Occipital lobe (tissue), 2 donors: ENCODE measurements around the gene HOXB2. TPM values are rescaled to one million over a fixed set of nuclear protein-coding genes. Genes with fewer than 3 reads are reported as not detected.

Experiments
- DNase-seq: peaks from one replicate; lab custom pipeline; 2025; lab: John Stamatoyannopoulos, UW
- total RNA-seq: library from RNA; depleted of rRNA; stranded (reverse); fragments of >200 nt; gene quantifications from one replicate; pipeline ENCODE4 v1.2.3, GENCODE V29; 2014

The HOXB2 gene
- total RNA-seq, 1 donor from 2014 or later: 0.16 TPM

DNA sequence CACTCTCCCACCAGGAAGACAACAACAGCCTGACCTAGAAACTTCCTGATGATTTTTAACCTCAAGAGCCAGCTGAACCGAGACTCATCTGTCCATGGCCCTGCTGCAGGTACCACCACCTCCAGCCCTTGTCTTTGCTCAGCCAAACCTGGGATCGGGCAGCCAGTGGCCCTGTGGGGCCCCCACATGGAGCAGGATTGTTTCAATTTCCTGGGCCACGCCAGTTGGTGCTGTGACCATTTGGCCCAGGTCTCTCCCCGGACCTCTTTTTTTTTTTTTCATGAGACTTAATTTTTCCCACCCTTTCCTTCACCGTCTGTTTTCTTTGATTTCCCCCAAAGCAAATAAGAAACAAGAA, 8.3 kb upstream of the HOXB2 start:
- DNase-seq: no peak

DNA sequence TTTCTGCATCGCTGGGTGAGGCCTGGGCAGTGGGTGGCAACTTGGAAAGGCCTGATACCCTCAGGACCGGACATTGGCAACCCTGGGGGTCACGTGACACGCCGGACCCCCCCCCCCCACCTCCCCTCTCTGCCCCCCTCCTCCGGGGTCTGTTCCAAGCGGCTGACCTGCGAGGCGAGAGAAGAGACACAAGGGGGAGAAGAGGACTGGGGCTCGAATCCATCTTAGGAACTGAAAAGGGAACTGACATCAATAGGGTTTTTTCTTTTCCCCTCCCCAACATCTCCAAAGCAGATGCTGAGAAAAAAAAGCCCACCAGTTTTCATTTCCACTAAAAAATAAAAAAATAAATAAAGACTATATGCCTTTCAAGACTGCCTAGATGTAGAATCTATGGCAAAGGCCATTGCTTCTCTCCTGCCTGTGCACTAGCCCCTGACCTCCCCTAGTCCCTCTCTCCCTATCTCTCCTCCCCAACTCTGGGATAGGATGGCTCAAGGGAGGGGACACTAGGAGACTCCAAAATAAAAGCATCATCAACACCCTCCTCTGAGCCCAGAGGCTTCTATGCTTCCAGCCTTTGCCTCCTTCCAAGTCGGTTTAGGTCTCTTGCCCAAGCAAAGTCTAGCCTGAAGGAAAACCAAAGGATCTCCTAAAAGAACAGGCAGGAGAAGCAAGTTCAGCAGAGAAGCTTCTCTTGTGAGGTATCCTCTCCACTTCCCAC, 7.7 kb upstream of the HOXB2 start:
- DNase-seq: no peak

DNA sequence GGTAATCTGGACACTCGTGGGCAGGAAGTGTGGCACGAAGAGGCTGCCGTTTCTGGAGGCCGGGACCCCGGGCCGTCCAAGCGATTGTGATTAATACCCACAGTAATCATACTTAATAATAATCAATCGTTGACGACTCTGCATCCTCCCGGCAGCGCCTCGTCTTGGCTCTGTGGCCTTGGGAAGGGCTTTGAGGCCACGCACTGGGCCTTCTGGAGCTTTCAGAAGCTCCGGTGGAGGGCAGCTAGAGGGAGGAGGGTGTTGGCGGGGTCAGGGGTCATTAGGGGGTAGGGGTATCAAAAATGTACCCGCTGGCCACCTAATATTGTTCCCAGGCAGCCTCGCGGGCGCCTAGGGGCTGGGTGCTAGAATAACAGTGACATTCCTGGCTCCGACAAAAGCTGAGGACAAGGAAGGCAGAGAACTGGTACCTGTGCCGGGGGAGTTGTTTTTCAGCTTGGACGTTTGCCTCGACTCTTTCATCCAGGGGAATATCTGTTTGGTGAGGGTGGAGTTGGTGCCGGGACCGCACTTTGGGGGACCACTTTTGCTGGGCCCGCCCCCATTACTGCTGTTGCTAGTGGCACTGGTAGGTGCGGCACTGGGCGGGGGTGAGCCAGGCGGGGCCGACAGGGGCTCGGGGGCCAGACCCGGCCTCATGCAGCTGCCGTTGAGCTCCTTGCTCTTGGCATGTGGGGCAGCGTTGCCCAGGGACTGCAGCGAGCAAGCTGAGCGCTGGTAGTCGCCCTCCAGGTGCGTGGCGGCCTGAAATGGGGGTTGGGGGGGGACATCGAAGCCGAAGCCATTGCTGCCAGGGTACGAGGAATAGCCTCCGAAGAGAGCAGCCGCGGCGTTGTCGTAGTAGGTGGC, 6.9 kb upstream of the HOXB2 start:
- no peak for DNase-seq

DNA sequence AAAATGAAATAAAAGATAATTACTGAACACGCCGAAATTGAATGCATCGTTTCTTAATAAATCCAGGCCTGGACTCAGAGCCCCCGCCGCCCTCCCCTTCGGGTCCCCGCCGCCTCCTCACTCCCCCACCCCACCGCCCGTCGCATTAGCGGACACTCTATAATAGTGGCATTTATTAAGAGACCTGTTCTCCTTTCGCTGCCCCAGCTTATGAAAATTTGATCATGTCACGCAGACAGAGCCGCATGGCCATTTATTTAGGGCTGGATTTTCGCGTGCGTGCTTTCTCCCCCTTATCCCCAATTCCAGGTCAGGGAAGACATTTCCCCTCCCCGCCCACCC, 6.3 kb upstream of the HOXB2 start:
- no peak for DNase-seq

DNA sequence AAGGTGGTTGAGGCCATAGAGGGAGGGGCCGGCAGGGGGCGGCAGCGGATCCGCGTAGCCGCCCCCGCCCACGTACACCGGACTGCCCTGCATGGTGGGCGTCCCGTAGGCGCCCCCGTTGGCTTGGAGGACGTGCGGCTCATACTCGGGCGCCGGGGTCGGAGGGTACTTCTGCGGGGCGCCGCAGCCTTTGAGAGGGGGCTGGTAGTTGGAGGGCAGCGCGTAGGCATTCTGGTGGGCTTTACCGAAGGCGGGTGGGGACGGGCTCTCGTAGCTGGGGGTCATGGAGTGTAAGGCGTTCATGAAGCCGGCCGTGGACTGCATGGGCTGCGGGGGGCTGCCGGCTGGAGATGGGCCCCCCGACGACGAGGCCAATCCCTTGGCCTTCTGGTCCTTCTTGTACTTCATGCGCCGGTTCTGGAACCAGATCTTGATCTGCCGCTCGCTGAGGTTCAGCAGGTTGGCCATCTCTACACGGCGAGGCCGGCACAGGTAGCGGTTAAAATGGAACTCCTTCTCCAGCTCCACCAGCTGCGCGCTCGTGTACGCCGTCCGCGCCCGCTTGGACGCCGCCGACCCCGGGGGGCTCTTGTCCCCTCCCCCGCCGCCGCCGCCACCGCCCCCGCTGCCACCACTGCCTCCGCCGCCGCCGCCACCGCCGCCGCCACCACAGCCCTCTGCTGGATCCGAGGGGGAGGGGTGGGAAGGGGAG, 5.7 kb upstream of the HOXB2 start:
- DNase-seq: no peak

DNA sequence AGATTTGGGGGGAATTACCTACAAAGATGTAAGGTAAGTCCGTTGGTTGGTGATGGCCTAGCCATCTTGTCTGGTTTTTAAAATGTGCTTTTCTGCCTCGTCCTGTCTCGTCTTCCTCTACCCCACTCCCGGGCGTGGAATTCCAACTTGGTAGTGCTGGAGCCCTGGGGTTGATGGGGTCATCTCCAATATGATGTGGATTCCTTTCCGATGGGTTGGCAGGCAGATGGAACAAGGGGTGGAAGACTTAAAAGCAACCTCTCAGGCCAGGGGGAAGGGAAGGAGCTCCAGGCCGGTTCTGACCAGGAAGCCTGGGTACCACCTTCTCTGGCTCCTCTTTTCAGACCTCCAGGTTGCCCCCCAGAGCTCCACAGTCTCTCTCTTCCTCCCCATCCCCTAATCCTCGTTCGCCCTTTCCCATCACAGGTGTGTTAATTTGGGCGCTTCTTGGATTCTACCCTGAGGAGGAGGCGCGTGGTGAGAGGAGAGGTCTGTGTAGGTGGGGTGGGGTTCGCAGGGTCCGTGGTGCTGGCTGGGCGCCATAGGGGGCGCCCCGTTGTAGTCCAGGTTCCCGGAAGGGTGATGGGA, 5.1 kb upstream of the HOXB2 start:
- DNase-seq: no peak

DNA sequence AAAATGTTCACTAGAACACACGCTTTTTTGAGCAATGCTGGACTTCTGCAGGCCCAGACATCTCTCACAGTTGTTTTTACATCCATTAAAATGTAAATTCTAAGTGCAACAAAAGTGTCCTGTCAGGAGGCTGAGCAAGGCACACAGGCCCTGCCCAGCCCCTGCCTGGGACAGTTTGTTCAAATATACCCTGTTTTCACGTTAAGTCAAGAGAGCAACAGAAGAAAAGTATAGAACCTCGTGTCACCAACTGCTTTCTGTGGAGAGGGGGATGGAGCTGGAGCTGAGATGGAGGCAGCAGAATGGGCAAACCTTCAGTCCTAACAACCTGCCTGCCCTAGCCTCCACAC, 4.3 kb upstream of the HOXB2 start:
- no peak for DNase-seq

DNA sequence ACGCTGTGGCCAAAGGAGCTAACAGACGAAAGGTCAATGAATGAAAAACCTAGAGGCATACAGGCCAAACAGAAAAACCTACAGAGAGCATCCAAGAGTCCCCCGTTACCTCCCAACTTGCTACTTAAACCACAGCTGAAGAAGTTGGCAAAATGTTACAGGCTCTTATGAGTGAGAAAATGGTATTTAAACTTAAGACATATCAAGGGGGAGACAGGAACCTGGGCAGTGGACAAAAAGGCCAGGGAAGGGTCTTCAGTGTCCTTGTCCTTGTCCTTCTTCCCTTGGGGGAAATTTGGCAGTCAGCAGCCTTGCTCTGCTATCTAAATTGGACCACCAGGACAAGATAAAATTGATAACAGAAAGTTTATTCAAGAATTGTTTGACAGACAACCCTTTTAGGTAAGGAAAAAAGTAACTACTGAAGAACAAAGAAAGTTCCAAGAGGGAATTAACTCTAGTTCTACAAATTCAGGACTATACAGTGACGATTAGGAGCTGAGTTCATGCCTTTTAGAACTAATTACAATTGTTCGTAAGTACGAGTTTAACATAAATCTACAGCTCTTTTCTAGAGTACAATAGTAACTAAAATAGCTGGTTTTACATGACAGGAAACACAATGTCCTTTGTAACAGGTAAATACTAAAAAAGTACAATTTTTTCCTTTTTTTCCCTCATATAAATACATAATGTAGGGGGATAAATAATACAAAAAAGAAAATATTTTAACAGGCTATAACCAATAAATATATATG, 3.8 kb upstream of the HOXB2 start:
- no peak for DNase-seq

DNA sequence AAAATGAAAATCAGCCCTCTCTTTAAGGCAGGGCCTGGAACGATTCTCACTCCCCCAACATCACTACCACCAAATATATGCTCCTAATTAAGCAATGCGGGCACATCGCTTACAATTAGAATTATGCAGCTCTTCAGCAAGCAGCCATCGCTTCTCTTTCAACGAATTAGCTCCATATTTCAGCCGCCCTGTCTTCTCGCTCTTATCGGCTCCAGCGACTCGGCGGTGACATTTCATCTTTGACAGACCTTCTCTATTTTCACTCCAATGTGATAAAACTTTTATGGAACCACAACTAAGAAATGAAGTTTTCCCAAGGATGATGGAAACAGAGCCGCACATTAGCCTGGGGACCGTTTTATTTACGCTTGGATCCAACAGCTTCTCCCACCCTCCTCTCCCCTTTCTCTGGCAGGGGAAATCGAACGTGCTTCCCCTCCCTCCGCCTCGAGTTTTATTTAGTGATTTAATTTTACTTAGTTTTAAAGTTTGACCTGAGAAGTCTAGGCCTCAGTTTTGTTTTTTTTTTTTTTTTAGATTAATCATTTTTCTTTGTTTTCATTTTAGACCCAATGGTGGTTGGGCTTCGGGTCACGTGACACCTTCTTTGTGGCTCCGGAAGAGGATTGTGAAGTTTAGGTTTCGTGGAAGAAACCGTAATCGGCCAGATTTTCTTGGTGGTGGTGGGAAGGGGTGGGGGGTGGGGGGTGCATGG, 3.1 kb upstream of the HOXB2 start:
- no peak for DNase-seq

DNA sequence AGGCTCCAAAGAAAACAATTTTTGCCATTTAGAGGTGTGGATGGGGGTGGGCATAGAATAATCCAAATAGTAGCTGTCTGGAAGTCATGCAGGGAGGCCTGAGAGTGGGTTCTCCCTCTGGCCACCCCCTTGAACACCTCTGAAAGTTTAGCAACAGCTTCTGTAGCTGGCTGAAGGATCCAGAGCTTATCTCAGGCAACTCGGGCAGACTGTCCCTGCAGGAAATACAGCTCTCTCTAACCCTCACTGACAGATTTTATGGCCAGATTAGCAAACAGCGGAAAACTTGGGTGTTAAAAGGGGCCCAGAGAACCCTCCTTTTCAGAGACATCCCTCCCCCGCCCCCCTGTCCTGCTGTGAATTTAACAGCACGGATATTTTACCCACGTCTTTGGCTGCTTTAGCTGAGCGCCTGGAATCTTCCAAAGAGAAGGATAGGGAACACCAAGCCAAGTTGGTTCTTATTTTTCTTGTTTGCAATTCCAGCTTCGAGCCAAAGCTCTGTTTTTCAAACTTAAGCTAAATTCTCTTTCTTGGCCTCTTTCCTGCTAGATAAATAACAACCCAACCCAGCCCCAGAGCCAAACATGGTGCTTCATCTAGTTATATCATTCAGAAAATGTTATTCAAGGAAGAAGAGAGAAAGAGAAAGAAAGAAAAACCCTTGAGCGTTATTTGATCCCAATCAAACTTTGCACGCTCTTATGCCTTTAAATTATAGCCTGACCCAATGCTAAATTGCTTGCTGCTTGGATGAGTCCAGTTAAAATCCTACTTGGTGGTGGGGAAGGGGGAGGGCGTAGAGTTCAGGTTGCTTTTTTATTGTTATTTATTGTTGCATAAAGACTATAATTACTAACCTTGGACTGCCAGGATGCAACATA, 2.3 kb upstream of the HOXB2 start:
- DNase-seq: no peak

DNA sequence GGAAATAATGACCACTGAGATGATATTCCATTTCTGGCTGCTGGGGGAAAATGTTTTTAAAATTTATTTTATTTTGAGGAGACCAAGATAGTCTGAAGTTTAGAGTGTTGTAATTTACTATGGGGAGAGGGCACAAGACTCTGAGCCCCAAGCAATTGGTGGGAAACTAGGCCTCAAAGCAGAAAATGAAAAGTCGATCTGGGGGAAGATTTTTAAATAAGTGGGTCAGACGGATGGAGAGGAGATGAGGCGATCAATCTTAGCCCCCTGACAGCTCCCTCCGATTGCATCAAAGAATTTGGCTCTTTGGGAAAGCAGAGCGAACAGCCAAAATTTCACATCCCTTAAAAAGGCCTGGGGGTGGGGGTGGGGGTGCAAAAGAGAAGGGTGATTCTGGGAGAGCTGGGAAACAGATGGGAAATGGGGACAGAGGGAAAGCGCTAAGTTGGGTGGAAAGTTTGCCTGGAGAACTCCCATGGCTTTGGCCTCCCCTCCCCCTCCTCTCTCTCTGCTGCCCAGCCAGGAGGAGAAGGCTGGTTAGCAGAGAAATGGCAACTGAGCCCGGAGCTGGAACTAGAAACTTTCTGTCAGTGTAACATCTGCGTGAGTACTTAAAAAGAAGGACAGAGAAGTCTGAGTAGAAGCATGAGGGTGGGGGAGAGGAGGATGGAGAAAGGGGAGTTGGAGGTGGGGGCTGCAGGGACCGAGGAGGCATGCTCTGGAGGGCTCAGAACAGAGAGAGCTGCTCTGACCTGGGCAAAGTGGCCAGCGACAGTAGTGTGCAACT, 1.4 kb upstream of the HOXB2 start:
- no peak for DNase-seq

DNA sequence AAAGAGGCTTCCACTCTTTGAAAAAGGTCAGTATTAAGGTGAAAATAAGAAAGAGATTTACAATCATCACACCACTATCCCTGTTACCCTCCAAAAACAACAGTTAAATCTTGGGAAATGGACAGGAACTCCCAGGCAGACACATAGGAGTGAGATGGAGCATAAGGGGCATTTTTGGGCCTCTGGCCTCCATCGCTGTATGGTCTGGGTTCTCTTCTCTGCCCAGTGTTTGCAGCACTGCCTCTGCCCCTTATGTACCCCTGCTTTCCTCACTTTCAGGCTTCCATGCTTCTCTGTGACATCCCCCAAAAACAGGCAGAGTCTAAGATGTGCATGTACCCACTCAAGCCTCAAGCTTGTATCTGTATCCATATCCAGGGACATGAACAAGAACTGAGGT, 630 bp upstream of the HOXB2 start:
- no peak for DNase-seq

DNA sequence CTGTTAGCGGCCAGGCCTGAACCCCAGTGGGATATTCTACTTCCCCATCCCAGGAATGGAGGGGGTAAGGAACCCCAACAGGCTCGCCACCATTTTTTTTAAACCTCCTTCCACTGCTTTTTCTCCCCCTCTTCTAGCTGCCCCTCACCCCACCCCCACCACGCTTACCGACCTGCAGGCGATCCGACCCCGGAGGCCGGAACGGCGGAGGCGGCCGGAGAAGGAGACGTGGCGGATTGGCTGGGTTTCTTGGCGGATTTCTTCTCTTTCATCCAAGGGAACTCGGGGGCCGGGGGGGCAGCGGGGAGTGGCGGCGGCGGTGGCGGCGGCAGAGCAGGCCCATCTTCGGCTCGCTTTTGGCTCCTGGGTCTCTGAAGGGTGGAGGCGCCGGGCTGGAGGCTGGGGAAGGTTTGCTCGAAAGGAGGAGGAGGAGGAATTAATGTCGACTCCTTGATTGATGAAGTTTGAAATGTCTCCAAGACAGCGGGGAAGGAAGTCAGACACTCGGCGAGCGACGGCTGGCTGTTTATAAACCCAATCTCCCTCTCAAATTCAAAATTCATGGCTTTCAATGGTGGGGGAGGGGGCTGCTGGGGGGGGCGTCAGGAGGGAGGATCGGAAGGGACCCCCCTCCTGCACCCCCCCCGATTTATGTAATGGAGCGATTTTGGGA, 424 bp downstream of the HOXB2 start:
- DNase-seq: no peak

DNA sequence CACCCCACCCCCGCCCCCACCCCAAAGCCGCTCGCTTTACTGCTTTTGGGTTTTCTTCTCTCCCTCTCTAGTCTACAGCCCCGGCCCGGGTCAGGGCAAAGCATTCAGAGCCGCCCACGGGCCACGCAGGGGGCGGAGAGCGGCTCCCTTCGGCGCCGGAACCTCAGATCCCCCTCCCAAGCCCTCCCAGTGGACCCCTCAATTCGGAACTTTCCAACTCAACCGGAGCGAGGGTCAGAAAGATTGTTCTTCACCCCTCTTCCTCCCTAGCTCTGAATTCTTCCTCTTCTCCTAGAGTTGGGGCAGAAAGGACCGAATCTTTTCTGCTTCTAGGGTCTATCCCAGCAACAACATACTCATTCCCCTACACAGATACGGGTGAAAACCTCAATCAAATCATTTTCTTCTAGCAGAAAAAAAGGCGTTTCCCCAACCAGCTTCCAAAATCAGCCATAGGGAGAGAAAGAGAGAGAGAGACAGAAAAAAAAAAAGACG, 1.0 kb downstream of the HOXB2 start:
- no peak for DNase-seq

DNA sequence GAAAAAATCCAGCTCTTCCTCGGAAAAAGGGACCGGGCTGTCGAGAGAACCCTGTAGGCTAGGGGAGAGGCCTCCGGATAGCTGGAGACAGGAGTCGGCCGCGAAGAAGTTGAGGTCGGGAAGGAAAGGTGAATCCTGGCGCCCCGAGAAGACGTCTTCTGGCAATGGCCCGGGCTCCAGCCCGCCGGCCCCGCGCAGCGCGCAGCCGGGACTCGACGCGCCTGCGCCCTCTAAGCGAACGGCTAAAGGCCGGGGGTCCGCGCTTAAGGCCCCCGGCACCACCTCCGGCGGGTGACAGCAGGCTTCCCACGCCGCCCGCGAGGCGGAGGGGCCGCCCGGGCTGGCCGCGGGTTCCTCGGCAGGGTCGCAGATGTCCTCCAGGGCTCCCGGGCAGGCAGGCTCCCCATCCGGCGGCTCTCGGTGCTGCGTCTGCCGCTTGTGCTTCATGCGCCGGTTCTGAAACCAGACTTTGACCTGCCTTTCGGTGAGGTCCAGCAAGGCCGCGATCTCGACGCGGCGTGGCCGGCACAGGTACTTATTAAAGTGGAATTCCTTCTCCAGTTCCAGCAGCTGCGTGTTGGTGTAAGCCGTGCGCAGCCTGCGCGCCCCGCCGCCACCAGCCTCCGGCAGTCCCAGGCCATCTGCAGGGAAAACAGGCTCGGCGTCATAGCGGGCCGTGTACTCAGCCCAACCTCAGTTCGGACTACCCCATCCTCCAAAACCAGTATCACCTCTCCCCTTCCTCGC, 1.6 kb downstream of the HOXB2 start:
- DNase-seq: no peak

DNA sequence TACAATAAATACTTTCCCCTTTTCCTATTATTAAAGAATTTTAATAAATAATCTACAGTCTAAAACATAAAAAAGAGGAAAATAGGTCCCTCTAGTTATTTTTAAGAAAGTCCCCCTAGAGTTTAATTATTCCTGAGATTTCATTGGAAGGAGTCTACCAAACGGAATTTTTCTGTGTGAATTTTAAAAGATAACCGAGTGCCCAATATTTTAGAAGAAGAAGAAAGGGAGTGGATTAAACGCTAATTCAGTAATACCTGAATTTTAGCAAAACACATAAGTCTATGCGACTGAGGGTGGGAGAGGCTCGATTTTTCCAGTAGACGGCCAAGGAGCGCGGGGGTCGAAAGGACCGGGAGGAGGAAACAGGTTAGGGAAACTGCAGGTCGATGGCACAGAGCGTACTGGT, 2.2 kb downstream of the HOXB2 start:
- DNase-seq: no peak

DNA sequence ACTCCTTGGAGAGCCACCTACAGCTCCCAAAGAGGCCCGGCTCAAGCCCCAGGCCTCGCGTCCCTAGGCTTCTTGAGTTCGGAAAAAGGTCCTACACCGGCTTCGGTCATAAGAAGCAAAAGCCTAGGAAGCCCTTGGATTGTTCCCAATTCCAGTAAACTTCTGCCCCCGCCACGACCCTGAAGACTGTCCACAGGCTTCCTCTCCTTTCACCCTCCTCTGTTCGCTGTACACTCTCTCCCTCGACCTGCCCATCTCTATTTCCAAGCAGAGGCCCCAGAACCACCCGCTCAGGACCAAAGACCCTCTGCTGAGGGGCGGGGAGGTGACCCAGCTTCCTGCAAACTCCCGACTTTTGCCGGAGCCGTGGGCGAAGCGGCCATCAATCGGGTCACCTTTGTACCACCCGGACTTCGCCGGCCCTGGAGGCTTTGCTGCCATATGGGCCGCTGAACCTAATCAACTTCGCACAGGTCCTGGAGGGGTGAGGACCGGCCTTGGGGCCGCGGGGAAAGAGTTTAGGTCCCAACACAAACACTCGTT, 2.7 kb downstream of the HOXB2 start:
- DNase-seq: no peak
